Thymus (tissue), 11 donors: ENCODE measurements around the gene FOXN3. TPM values are rescaled to one million over a fixed set of nuclear protein-coding genes. Genes with fewer than 3 reads are reported as not detected.
"Not testable (repeated sequence)": the region's sequence is repeated elsewhere in the genome, so short reads cannot be mapped to it uniquely, and the experiment has no call there.

Experiments used
- DNase-seq, 9 donors: peaks; one replicate each; pipeline ENCODE4 v3.0.0-alpha.2; 2013; ENCODE audit warnings: low spot score in 9 of 9, low read depth in 6 of 9, missing footprints in 1 of 9
- H3K27ac ChIP-seq, 2 donors: one replicate each; pipeline ENCODE4 v1.5.1; 2013; ENCODE audit warnings: control low read depth in 1 of 2, low read depth in 1 of 2, low read length in 1 of 2, mild to moderate bottlenecking in 1 of 2, moderate library complexity in 1 of 2
- H3K27me3 ChIP-seq, 2 donors: one replicate each; pipeline ENCODE4 v1.5.1; 2013; ENCODE audit warnings: low read length in 1 of 2; ENCODE audit not compliant: control insufficient read depth in 2 of 2, insufficient read depth in 1 of 2
- H3K36me3 ChIP-seq, 2 donors: one replicate each; pipeline ENCODE4 v1.5.1; 2013; ENCODE audit warnings: low read length in 1 of 2, mild to moderate bottlenecking in 1 of 2, moderate library complexity in 1 of 2; ENCODE audit not compliant: control insufficient read depth in 2 of 2, insufficient read depth in 2 of 2
- H3K4me1 ChIP-seq, 2 donors: one replicate each; pipeline ENCODE4 v1.5.1; 2013; ENCODE audit warnings: low read length in 2 of 2; ENCODE audit not compliant: control insufficient read depth in 2 of 2, insufficient read depth in 2 of 2
- H3K4me3 ChIP-seq, 2 donors: one replicate each; pipeline ENCODE4 v1.5.1; 2013; ENCODE audit warnings: low read length in 2 of 2, control low read depth in 1 of 2, mild to moderate bottlenecking in 1 of 2
- H3K9me3 ChIP-seq, 2 donors: one replicate each; pipeline ENCODE4 v1.5.1; 2013; ENCODE audit warnings: low read length in 1 of 2, mild to moderate bottlenecking in 1 of 2; ENCODE audit not compliant: control insufficient read depth in 2 of 2, insufficient read depth in 1 of 2
- WGBS: extraction: QIAGEN DNeasy Blood & Tissue Kit; methylation state at CpG from one replicate; pipeline ENCODE4 v1.1.7; 2013; 5-methylcytosine and 5-hydroxymethylcytosine counted together
- polyA plus RNA-seq: library from polyadenylated mRNA; stranded (reverse); fragments of 200-250 nt; gene quantifications from one replicate; pipeline ENCODE4 v1.2.3, GENCODE V29; 2013
- total RNA-seq: library from RNA; stranded (reverse); fragments of 120-200 nt; gene quantifications from one replicate; pipeline ENCODE4 v1.2.4, GENCODE V29; 2013
- donor health status: healthy.

FOXN3 gene
- total and polyA plus RNA-seq, 2 donors = 21.9 to 32.5 TPM

- WGBS = 92% methylated on average over 1 of the region's 1 CpG
- Histone ChIP-seq H3K4me1 (no peaks in the 10 kb centered on the region), H3K36me3 (no peaks in the 10 kb centered on the region), H3K27me3 (no peaks in the 10 kb centered on the region), H3K27ac (no peak overlapping the region), H3K9me3 (peaks cover 0 to 4% of the 10 kb centered on the region in 2 donors), H3K4me3 (no peak overlapping the region)
- no peak for DNase-seq
Observed at GRCh38 chr14:89123851-89124250, 293.2 kb downstream of the FOXN3 start.

- Histone ChIP-seq H3K9me3 (peaks cover 0 to 4% of the 10 kb centered on the region in 2 donors), H3K36me3 (no peaks in the 10 kb centered on the region), H3K4me1 (no peaks in the 10 kb centered on the region), H3K27ac (no peak overlapping the region), H3K4me3 (no peak overlapping the region), H3K27me3 (no peaks in the 10 kb centered on the region)
- no peak for DNase-seq
- 97% methylated on average over 10 of the region's 10 CpGs for WGBS
Observed at GRCh38 chr14:89123215-89123614, 293.8 kb downstream of the FOXN3 start.

DNA sequence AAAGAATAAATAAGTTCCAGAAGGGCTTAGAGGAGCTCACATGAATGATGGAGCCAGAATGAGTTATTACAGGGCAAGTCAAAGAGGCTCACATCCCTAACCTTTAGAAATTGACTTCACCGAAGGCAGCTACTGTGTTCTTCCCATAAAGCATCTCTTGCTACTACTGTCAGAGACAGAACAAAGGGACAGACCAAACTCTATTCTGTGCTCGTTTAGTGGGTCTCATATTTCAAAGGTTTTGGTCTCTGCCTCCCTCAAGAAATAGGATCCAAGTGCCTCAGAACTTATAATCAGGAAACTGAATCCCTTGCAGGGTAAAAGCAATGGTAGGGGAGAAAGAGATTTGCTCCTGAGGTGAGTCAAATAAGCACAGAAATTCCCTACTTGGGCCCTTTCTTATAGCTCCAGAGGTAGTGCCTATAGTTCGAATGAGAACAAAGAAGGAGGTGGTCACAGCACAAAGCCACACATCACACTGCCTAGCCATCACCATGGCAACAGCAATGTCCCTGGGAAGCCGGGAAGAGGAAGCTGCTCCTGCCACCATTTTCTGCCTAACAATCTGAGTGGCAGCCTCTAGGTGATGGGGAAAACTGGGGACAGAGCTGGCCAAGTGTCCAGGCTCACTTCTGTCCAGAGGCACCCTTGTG, 294.9 kb downstream of the FOXN3 start:
- no peaks in the 10 kb centered on the region for H3K36me3 ChIP-seq
- H3K4me3 ChIP-seq = no peak overlapping the region
- no peaks in the 10 kb centered on the region for H3K27me3 ChIP-seq
- H3K27ac ChIP-seq = no peak overlapping the region
- H3K4me1 ChIP-seq = no peaks in the 10 kb centered on the region
- peaks cover 0 to 4% of the 10 kb centered on the region in 2 donors for H3K9me3 ChIP-seq
- no peak for DNase-seq
- WGBS = 74% methylated on average over 4 of the region's 4 CpGs

DNA sequence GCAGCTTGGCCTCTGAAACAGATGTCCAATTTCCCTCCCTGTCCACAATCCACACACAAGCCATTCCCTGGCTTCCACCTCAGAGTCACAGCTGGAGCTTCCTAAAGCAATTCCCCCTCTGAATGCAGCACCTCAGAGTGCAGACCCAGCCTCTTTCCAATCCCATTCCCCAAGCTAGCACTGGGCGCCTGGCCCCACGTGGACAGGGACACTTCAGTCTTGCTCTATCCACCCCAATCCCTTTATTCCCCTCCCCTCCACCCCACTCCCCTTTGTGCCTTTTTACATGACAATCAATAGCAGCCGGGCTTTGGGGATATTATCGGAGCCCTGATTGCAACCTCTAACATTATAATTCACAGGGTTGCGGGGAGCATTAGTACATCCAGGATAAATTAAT, 300.0 kb downstream of the FOXN3 start:
- WGBS = 96% methylated on average over 5 of the region's 5 CpGs
- no peak for DNase-seq

GRCh38 chr14:89114109-89114508, 302.9 kb downstream of the FOXN3 start:
- no peaks in the 10 kb centered on the region for H3K36me3 ChIP-seq
- no peaks in the 10 kb centered on the region for H3K4me1 ChIP-seq
- no peak overlapping the region for H3K4me3 ChIP-seq
- H3K27ac ChIP-seq = no peak overlapping the region
- no peaks in the 10 kb centered on the region for H3K9me3 ChIP-seq
- no peak for DNase-seq
- no peaks in the 10 kb centered on the region for H3K27me3 ChIP-seq

More for the DNA sequence above, 300.0 kb downstream of the FOXN3 start:
- Histone ChIP-seq H3K4me3 (no peak overlapping the region), H3K27me3 (no peaks in the 10 kb centered on the region), H3K4me1 (no peaks in the 10 kb centered on the region), H3K36me3 (no peaks in the 10 kb centered on the region), H3K9me3 (peaks cover 0 to 4% of the 10 kb centered on the region in 2 donors), H3K27ac (no peak overlapping the region)

GRCh38 chr14:89112720-89113119, 304.3 kb downstream of the FOXN3 start:
- WGBS = 98% methylated on average over 18 of the region's 18 CpGs
- H3K27ac ChIP-seq = no peak overlapping the region

DNA sequence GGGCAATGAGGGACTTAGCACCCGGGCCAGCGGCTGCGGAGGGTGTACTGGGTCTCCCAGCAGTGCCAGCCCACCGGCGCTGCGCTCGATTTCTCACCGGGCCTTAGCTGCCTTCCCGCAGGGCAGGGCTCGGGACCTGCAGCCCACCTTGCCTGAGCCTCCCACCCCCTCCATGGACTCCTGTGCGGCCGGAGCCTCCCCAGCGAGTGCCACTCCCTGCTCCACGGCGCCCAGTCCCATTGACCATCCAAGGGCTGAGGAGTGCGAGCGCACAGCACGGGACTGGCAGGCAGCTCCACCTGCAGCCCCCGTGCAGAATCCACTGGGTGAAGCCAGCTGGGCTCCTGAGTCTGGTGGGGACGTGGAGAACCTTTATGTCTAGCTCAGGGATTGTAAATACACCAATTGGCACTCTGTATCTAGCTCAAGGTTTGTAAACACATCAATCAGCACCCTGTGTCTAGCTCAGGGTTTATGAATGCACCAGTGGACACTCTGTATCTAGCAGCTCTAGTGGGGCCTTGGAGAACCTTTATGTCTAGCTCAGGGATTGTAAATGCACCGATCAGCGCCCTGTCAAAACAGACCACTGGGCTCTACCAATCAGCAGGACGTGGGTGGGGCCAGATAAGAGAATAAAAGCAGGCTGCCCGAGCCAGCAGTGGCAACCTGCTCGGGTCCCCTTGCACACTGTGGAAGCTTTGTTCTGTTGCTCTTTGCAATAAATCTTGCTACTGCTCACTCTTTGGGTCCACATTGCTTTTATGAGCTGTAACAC, 305.1 kb downstream of the FOXN3 start:
- H3K36me3 ChIP-seq, H3K27ac ChIP-seq, H3K27me3 ChIP-seq, H3K9me3 ChIP-seq, DNase-seq, H3K4me1 ChIP-seq, H3K4me3 ChIP-seq: not testable (repeated sequence)
- WGBS = 95% methylated on average over 25 of the region's 25 CpGs

More at GRCh38 chr14:89112720-89113119, 304.3 kb downstream of the FOXN3 start:
- no peak for DNase-seq
- Histone ChIP-seq H3K9me3 (peaks cover 0 to 4% of the 10 kb centered on the region in 2 donors), H3K27me3 (no peaks in the 10 kb centered on the region), H3K4me3 (no peak overlapping the region), H3K36me3 (no peaks in the 10 kb centered on the region), H3K4me1 (no peaks in the 10 kb centered on the region)

GRCh38 chr14:89111232-89111631, 305.8 kb downstream of the FOXN3 start:
- not testable (repeated sequence) for H3K27ac ChIP-seq, H3K36me3 ChIP-seq, DNase-seq, H3K4me3 ChIP-seq, H3K27me3 ChIP-seq, H3K9me3 ChIP-seq, H3K4me1 ChIP-seq
- 97% methylated on average over 12 of the region's 13 CpGs for WGBS

DNA sequence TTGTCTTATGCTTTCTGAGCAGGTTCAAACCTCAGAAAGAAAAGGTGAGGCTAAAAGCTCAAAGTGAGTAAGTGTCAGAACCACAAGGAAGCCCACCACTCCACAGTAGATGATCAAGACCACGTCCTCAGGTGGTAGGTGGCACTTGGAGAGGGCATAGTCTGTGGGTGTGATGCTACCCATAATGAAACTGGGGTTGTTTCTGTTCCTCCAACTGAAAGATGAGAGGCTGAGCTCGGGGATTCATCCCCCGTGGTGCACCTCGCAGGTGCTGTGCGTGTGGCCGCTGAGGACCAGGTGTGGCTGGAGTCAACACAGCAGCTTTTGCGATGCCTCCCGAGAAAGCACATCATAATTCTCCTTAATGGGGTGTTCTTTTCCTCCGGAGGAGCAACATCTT, 306.9 kb downstream of the FOXN3 start:
- no peak for DNase-seq
- WGBS = 94% methylated on average over 9 of the region's 9 CpGs
- Histone ChIP-seq H3K4me1 (no peaks in the 10 kb centered on the region), H3K36me3 (no peaks in the 10 kb centered on the region), H3K27ac (no peak overlapping the region), H3K4me3 (no peak overlapping the region), H3K27me3 (no peaks in the 10 kb centered on the region), H3K9me3 (peaks cover 0 to 4% of the 10 kb centered on the region in 2 donors)
